Panc1 (cell line): Measurements from ENCODE around the gene NTN5.

Experiments
- TCF7L2 ChIP-seq: IDR thresholded peaks from 2 replicates; pipeline ENCODE4 v1.6.1; 2011; ENCODE audit warnings: mild to moderate bottlenecking, low read depth, low read length, inconsistent platforms
- TF ChIP-seq, protein P1 (sequence below): fragments of 450-650 bp; IDR thresholded peaks from 2 replicates; pipeline ENCODE4 v1.5.1; 2017; ENCODE audit warnings: mild to moderate bottlenecking
- TF ChIP-seq, protein P2 (sequence below), 2 experiments: IDR thresholded peaks; 2 replicates each; pipeline ENCODE4 v1.6.1; 2011 to 2012; ENCODE audit warnings: low read depth in 2 of 2, control low read depth in 1 of 2, low read length in 1 of 2, mild to moderate bottlenecking in 1 of 2, moderate library complexity in 1 of 2; ENCODE audit not compliant: insufficient read depth in 1 of 2

DNA sequence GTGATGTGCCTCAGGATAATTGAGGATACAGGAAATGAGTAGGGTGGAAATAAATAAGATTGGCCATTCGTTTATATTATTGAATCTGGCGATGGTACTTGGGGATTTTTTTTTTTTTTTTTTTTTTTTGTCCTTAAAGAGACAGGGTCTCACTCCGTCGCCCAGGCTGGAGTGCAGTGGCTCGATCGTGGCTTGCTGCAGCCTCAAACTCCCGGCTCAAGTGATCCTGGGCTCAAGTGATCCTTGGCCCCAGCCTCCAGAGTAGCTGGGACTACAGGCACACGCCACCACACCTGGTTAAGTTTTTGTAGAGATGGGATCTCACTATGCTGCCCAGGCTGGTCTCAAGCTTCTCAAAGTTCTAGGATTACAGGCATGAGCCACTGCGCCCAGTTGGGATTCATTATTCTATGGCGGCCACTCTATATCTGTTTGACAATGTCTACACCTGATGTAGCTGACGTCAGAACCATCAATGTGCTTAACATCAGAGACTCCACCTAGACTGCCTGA, 49.4 kb upstream of the NTN5 start:
- no peak for TF ChIP-seq TCF7L2
- TF ChIP-seq, protein P1, sequence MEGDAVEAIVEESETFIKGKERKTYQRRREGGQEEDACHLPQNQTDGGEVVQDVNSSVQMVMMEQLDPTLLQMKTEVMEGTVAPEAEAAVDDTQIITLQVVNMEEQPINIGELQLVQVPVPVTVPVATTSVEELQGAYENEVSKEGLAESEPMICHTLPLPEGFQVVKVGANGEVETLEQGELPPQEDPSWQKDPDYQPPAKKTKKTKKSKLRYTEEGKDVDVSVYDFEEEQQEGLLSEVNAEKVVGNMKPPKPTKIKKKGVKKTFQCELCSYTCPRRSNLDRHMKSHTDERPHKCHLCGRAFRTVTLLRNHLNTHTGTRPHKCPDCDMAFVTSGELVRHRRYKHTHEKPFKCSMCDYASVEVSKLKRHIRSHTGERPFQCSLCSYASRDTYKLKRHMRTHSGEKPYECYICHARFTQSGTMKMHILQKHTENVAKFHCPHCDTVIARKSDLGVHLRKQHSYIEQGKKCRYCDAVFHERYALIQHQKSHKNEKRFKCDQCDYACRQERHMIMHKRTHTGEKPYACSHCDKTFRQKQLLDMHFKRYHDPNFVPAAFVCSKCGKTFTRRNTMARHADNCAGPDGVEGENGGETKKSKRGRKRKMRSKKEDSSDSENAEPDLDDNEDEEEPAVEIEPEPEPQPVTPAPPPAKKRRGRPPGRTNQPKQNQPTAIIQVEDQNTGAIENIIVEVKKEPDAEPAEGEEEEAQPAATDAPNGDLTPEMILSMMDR, result no peak
- TF ChIP-seq, protein P2, sequence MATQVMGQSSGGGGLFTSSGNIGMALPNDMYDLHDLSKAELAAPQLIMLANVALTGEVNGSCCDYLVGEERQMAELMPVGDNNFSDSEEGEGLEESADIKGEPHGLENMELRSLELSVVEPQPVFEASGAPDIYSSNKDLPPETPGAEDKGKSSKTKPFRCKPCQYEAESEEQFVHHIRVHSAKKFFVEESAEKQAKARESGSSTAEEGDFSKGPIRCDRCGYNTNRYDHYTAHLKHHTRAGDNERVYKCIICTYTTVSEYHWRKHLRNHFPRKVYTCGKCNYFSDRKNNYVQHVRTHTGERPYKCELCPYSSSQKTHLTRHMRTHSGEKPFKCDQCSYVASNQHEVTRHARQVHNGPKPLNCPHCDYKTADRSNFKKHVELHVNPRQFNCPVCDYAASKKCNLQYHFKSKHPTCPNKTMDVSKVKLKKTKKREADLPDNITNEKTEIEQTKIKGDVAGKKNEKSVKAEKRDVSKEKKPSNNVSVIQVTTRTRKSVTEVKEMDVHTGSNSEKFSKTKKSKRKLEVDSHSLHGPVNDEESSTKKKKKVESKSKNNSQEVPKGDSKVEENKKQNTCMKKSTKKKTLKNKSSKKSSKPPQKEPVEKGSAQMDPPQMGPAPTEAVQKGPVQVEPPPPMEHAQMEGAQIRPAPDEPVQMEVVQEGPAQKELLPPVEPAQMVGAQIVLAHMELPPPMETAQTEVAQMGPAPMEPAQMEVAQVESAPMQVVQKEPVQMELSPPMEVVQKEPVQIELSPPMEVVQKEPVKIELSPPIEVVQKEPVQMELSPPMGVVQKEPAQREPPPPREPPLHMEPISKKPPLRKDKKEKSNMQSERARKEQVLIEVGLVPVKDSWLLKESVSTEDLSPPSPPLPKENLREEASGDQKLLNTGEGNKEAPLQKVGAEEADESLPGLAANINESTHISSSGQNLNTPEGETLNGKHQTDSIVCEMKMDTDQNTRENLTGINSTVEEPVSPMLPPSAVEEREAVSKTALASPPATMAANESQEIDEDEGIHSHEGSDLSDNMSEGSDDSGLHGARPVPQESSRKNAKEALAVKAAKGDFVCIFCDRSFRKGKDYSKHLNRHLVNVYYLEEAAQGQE (IDR thresholded peaks at IDR 0.05; ENCODE audit: insufficient read depth in 1 of 2, low read depth in 2 of 2, low read length in 1 of 2), result no peak
